Measurements from ENCODE around the gene DDX10.
"Not testable (repeated sequence)": the region's sequence is repeated elsewhere in the genome, so short reads cannot be mapped to it uniquely, and the experiment has no call there.

DDX10 gene

GRCh38 chr11:108724974-108725689, 60.3 kb downstream of the DDX10 start:
- DNase-seq: no peak

- no peak for DNase-seq
These were observed 61.4 kb downstream of the DDX10 start for GRCh38 chr11:108726077-108726800.

- DNase-seq: no peak
These were observed 62.8 kb downstream of the DDX10 start for GRCh38 chr11:108727665-108728064.

- DNase-seq: no peak
These were observed 64.5 kb downstream of the DDX10 start for GRCh38 chr11:108729227-108729871.

- DNase-seq: peak; percentile 79
These were observed 67.5 kb downstream of the DDX10 start for GRCh38 chr11:108732395-108732794.

- DNase-seq: no peak
These were observed 68.7 kb downstream of the DDX10 start for GRCh38 chr11:108733479-108734116.

GRCh38 chr11:108734283-108734682, 69.4 kb downstream of the DDX10 start:
- no peak for DNase-seq

GRCh38 chr11:108734956-108735559, 70.2 kb downstream of the DDX10 start:
- DNase-seq: no peak

- not testable (repeated sequence) for DNase-seq
These were observed 75.3 kb downstream of the DDX10 start for GRCh38 chr11:108740132-108740531.

- DNase-seq: no peak
These were observed 79.0 kb downstream of the DDX10 start for GRCh38 chr11:108743851-108744250.

GRCh38 chr11:108748968-108749367, 84.1 kb downstream of the DDX10 start:
- DNase-seq: no peak

- no peak for DNase-seq
These were observed 86.6 kb downstream of the DDX10 start for GRCh38 chr11:108751444-108751843.

GRCh38 chr11:108752297-108752751, 87.5 kb downstream of the DDX10 start:
- DNase-seq: no peak

GRCh38 chr11:108754901-108755625, 90.2 kb downstream of the DDX10 start:
- DNase-seq: no peak

- no peak for DNase-seq
These were observed 92.8 kb downstream of the DDX10 start for GRCh38 chr11:108757630-108758029.

- DNase-seq: no peak
These were observed 93.6 kb downstream of the DDX10 start for GRCh38 chr11:108758458-108758857.

GRCh38 chr11:108766596-108767173, 101.8 kb downstream of the DDX10 start:
- DNase-seq: no peak

GRCh38 chr11:108768370-108768769, 103.5 kb downstream of the DDX10 start:
- no peak for DNase-seq

GRCh38 chr11:108768964-108769363, 104.1 kb downstream of the DDX10 start:
- DNase-seq: no peak

GRCh38 chr11:108774037-108774730, 109.3 kb downstream of the DDX10 start:
- DNase-seq: no peak

- DNase-seq: no peak
These were observed 110.5 kb downstream of the DDX10 start for GRCh38 chr11:108775324-108775723.
